Astrocyte of the spinal cord (primary cell): ENCODE data around the gene ELMO1.

Experiments
- DNase-seq: peaks from one replicate; pipeline ENCODE4 v3.0.0; 2011; ENCODE audit warnings: low read depth, low spot score
- H3K4me3 ChIP-seq: 2 replicates; pipeline ENCODE4 v1.5.1; 2011; ENCODE audit warnings: low read depth, mild to moderate bottlenecking, low read length, moderate library complexity
- CTCF ChIP-seq: IDR thresholded peaks from 2 replicates; pipeline ENCODE4 v1.5.1; 2012; ENCODE audit warnings: low read depth, mild to moderate bottlenecking, low read length, inconsistent platforms
- in situ Hi-C: cut with HindIII; loops from 2 replicates; pipeline ENCODE4 v1.10.0; 2017; ENCODE audit warnings: low sequenced_read_pairs

The ELMO1 gene

GRCh38 chr7:37098762-37099161 is 349.9 kb downstream of the ELMO1 start:
- DNase-seq, result no peak
- H3K4me3 ChIP-seq, result no peak overlapping the region
- TF ChIP-seq CTCF, result no peak
- in situ Hi-C loops, result no loop called here

GRCh38 chr7:37097983-37098382 is 350.7 kb downstream of the ELMO1 start:
- in situ Hi-C loops, result no loop called here
- DNase-seq, result no peak
- TF ChIP-seq CTCF, result no peak
- no peak overlapping the region for H3K4me3 ChIP-seq

- H3K4me3 ChIP-seq, result no peak overlapping the region
- DNase-seq, result no peak
- in situ Hi-C loops, result no loop called here
- TF ChIP-seq CTCF, result no peak
Measured at GRCh38 chr7:37097276-37097675, 351.4 kb downstream of the ELMO1 start.

- no peak for DNase-seq
- H3K4me3 ChIP-seq, result no peak overlapping the region
- in situ Hi-C loops, result no loop called here
- TF ChIP-seq CTCF, result no peak
Measured at GRCh38 chr7:37096341-37096740, 352.3 kb downstream of the ELMO1 start.

GRCh38 chr7:37095122-37095521 is 353.5 kb downstream of the ELMO1 start:
- H3K4me3 ChIP-seq, result no peak overlapping the region
- no peak for TF ChIP-seq CTCF
- in situ Hi-C loops, result no loop called here
- DNase-seq, result no peak

- DNase-seq, result no peak
- no peak overlapping the region for H3K4me3 ChIP-seq
- TF ChIP-seq CTCF, result no peak
- in situ Hi-C loops, result no loop called here
Measured at GRCh38 chr7:37093257-37093656, 355.4 kb downstream of the ELMO1 start.

- DNase-seq, result no peak
- in situ Hi-C loops, result no loop called here
- H3K4me3 ChIP-seq, result no peak overlapping the region
- TF ChIP-seq CTCF, result no peak
Measured at GRCh38 chr7:37092548-37092947, 356.1 kb downstream of the ELMO1 start.
